ENCODE measurements around the gene MALT1.

- TF ChIP-seq REST (IDR thresholded peaks at IDR 0.05; ENCODE audit: insufficient read depth in 1 of 2, low read depth in 2 of 2, low read length in 2 of 2) (no peak), TAF1 (IDR thresholded peaks at IDR 0.05; ENCODE audit: borderline replicate concordance, insufficient read depth, low read length) (no peak), POLR2AphosphoS5 (IDR thresholded peaks at IDR 0.05; ENCODE audit: low read depth, low read length) (no peak), FOXP2 (optimal IDR thresholded peaks at IDR 0.05; ENCODE audit: borderline replicate concordance, extremely low read depth, extremely low read length, insufficient read depth) (no peak), SIN3A (IDR thresholded peaks at IDR 0.05; ENCODE audit: borderline replicate concordance, insufficient read depth, low read length) (no peak)
Observed at GRCh38 chr18:58687871-58688308, 16.6 kb downstream of the MALT1 start.
